ENCODE data around the gene ZSCAN5B. TPM values are rescaled to one million over a fixed set of nuclear protein-coding genes. Genes with fewer than 3 reads are reported as not detected.

Gene ZSCAN5B
- total RNA-seq, 1 experiment from 2014 or later = not detected

DNA sequence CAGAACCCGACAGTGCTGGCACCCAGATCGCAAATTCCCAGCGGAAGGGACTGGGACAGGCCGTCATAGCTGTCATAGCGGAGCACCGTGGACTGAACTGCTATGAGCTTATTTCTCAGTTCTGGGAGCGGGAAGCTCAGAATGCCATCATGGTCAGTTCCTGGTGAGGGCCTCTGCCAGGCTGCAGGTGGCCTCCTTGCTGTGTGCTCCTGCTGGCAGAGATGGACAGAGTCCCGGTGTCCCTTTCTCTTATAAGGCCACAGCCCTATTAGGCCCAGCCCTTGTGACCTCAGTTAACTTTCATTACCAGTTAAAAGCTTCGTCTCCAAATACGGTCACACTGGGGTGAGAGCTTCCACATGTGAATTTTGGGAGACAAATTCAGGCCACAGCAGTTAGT is 51.9 kb downstream of the ZSCAN5B start:
- Histone ChIP-seq H3K27me3 (ENCODE audit: low read length) (no peaks in the 10 kb centered on the region), H3K4me1 (ENCODE audit: insufficient read depth, low read length) (peaks cover 13% of the 10 kb centered on the region), H3F3A (ENCODE audit: low read length, unreplicated experiment) (no peaks in the 10 kb centered on the region), H2AFZ (ENCODE audit: low read length) (no peak overlapping the region), H3K79me2 (ENCODE audit: low read length) (peaks cover 55% of the 10 kb centered on the region), H4K20me1 (ENCODE audit: low read length) (no peaks in the 10 kb centered on the region), H3K4me2 (ENCODE audit: low read length) (no peak overlapping the region), H3K9ac (ENCODE audit: low read length) (no peak overlapping the region), H3K9me2 (replicated peaks; ENCODE audit: low read length) (no peaks in the 10 kb centered on the region), H3K4me3 (ENCODE audit: low read length) (no peak overlapping the region), H3K36me3 (ENCODE audit: low read depth, low read length) (peaks cover 4% of the 10 kb centered on the region; the same call in 1 of the 2 replicates), H3K27ac (ENCODE audit: low read length) (no peak overlapping the region), H3K9me3 (ENCODE audit: low read length) (no peaks in the 10 kb centered on the region)
- no peak for ATAC-seq
- ChIA-PET CTCF (no interaction called here), POLR2A (ENCODE audit: unreplicated experiment) (no interaction called here)
- BruUV-seq (replicated peaks) = no TSS peak
- no peak for TF ChIP-seq CTCF (conservative IDR thresholded peaks at IDR 0.05; ENCODE audit: low read depth, low read length)
- TF ChIP-seq EZH2phosphoT487 (IDR thresholded peaks at IDR 0.05; ENCODE audit: borderline replicate concordance, low read length) = no peak
- TF ChIP-seq EZH2 (IDR thresholded peaks at IDR 0.05; ENCODE audit: low read length, unreplicated experiment) = no peak
- DNase-seq = no peak
- intact Hi-C loops (cut with micrococcal nuclease) = no loop called here

- TF ChIP-seq CTCF (conservative IDR thresholded peaks at IDR 0.05; ENCODE audit: low read depth, low read length) (no peak), EZH2 (IDR thresholded peaks at IDR 0.05; ENCODE audit: low read length, unreplicated experiment) (no peak), EZH2phosphoT487 (IDR thresholded peaks at IDR 0.05; ENCODE audit: borderline replicate concordance, low read length) (no peak)
- H2AFZ ChIP-seq (ENCODE audit: low read length) = no peak overlapping the region
- H3K9me3 ChIP-seq (ENCODE audit: low read length) = no peaks in the 10 kb centered on the region
- H3K27ac ChIP-seq (ENCODE audit: low read length) = no peak overlapping the region
- no peaks in the 10 kb centered on the region for H4K20me1 ChIP-seq (ENCODE audit: low read length)
- ATAC-seq (no peak), DNase-seq (no peak)
- intact Hi-C loops (cut with micrococcal nuclease) = loop anchor here (5.0 kb wide), 1 partner anchor 332 kb away; the partner anchor contains the start of gene ZNF667
- CTCF ChIA-PET = no interaction called here
- no peak overlapping the region for H3K4me2 ChIP-seq (ENCODE audit: low read length)
- peaks cover 19% of the 10 kb centered on the region for H3K4me1 ChIP-seq (ENCODE audit: insufficient read depth, low read length)
- H3K9me2 ChIP-seq (replicated peaks; ENCODE audit: low read length) = no peaks in the 10 kb centered on the region
- H3K36me3 ChIP-seq (ENCODE audit: low read depth, low read length) = peaks cover 4% of the 10 kb centered on the region; the same call in 1 of the 2 replicates
- H3K9ac ChIP-seq (ENCODE audit: low read length) = no peak overlapping the region
- BruUV-seq (replicated peaks) = no TSS peak
- no peaks in the 10 kb centered on the region for H3K27me3 ChIP-seq (ENCODE audit: low read length)
- H3F3A ChIP-seq (ENCODE audit: low read length, unreplicated experiment) = no peaks in the 10 kb centered on the region
- POLR2A ChIA-PET (ENCODE audit: unreplicated experiment) = no interaction called here
- H3K79me2 ChIP-seq (ENCODE audit: low read length) = peaks cover 48% of the 10 kb centered on the region
- H3K4me3 ChIP-seq (ENCODE audit: low read length) = no peak overlapping the region
Observed at GRCh38 chr19:56144831-56145230, 52.8 kb downstream of the ZSCAN5B start.

DNA sequence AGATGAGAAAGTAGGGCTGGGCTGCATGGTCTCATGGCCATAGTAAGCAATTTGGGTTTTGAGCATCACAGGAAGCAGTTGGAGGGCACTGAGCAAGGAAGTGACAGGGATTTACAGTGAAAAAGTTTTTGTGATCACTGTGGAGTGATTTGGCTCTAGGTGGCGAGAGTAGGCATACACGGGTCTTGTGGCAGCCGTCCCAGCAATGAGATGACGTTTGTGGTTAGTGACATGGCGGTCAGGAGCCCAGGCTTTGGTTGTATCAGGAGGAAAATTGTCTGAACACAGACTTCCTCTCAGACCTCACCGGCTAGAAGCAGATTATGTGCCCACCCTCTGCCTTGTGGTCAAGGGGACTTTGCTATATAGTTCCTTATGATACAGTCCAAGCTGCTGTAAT is 53.2 kb downstream of the ZSCAN5B start:
- TF ChIP-seq EZH2 (IDR thresholded peaks at IDR 0.05; ENCODE audit: low read length, unreplicated experiment) (no peak), EZH2phosphoT487 (IDR thresholded peaks at IDR 0.05; ENCODE audit: borderline replicate concordance, low read length) (no peak), CTCF (conservative IDR thresholded peaks at IDR 0.05; ENCODE audit: low read depth, low read length) (no peak)
- no peaks in the 10 kb centered on the region for H3K9me2 ChIP-seq (replicated peaks; ENCODE audit: low read length)
- POLR2A ChIA-PET (ENCODE audit: unreplicated experiment) = no interaction called here
- H2AFZ ChIP-seq (ENCODE audit: low read length) = no peak overlapping the region
- ATAC-seq (no peak), DNase-seq (no peak)
- CTCF ChIA-PET = no interaction called here
- H3F3A ChIP-seq (ENCODE audit: low read length, unreplicated experiment) = no peaks in the 10 kb centered on the region
- no peak overlapping the region for H3K9ac ChIP-seq (ENCODE audit: low read length)
- no peaks in the 10 kb centered on the region for H4K20me1 ChIP-seq (ENCODE audit: low read length)
- H3K36me3 ChIP-seq (ENCODE audit: low read depth, low read length) = peaks cover 4% of the 10 kb centered on the region; the same call in 1 of the 2 replicates
- BruUV-seq (replicated peaks) = no TSS peak
- H3K27ac ChIP-seq (ENCODE audit: low read length) = no peak overlapping the region
- H3K4me2 ChIP-seq (ENCODE audit: low read length) = no peak overlapping the region
- peaks cover 44% of the 10 kb centered on the region for H3K79me2 ChIP-seq (ENCODE audit: low read length)
- no peak overlapping the region for H3K4me3 ChIP-seq (ENCODE audit: low read length)
- peaks cover 21% of the 10 kb centered on the region for H3K4me1 ChIP-seq (ENCODE audit: insufficient read depth, low read length)
- H3K9me3 ChIP-seq (ENCODE audit: low read length) = no peaks in the 10 kb centered on the region
- H3K27me3 ChIP-seq (ENCODE audit: low read length) = no peaks in the 10 kb centered on the region
- intact Hi-C loops (cut with micrococcal nuclease) = loop anchor here (5.0 kb wide), 1 partner anchor 333 kb away; the partner anchor contains the start of gene ZNF667

Measured in PC-3 (cell line).